MG63 (cell line): ENCODE data around the gene OPA3. TPM values are rescaled to one million over a fixed set of nuclear protein-coding genes. Genes with fewer than 3 reads are reported as not detected.

ENCODE experiments used
- DNase-seq: peaks from one replicate; pipeline ENCODE4 v3.0.0-alpha.2; 2020
- H3K27me3 ChIP-seq: fragments of 250-450 bp; sonication (Bioruptor Pico); 2 replicates; pipeline ENCODE4 v1.5.1; 2020; ENCODE audit warnings: mild to moderate bottlenecking, moderate library complexity
- H3K36me3 ChIP-seq: fragments of 250-450 bp; sonication (Bioruptor Pico); 2 replicates; pipeline ENCODE4 v1.5.1; 2020; ENCODE audit warnings: mild to moderate bottlenecking, moderate library complexity
- H3K4me3 ChIP-seq: fragments of 250-450 bp; sonication (Bioruptor Pico); 2 replicates; pipeline ENCODE4 v1.5.1; 2020; ENCODE audit warnings: mild to moderate bottlenecking, moderate library complexity
- H3K9me3 ChIP-seq: fragments of 250-450 bp; sonication (Bioruptor Pico); 2 replicates; pipeline ENCODE4 v1.5.1; 2020; ENCODE audit warnings: mild to moderate bottlenecking, moderate library complexity
- total RNA-seq: library from RNA; depleted of rRNA; stranded (reverse); fragments of >200 nt; shearing (Covaris generic); gene quantifications from 2 replicates; pipeline ENCODE4 v1.2.3, GENCODE V29; 2014; ENCODE audit warnings: low replicate concordance

OPA3 gene
- total RNA-seq, 1 experiment from 2014 or later, result 21.2 TPM

- Histone ChIP-seq H3K36me3 (peaks cover 15% of the 10 kb centered on the region), H3K27me3 (no peaks in the 10 kb centered on the region), H3K4me3 (no peak overlapping the region), H3K9me3 (no peaks in the 10 kb centered on the region)
- DNase-seq, result peak; percentile 54
Measured at GRCh38 chr19:45505151-45505995, 79.2 kb downstream of the OPA3 start.

- no peaks in the 10 kb centered on the region for H3K27me3 ChIP-seq
- H3K9me3 ChIP-seq, result no peaks in the 10 kb centered on the region
- DNase-seq, result no peak
- H3K4me3 ChIP-seq, result no peak overlapping the region
- H3K36me3 ChIP-seq, result peaks cover 4% of the 10 kb centered on the region; the same call in 1 of the 2 replicates
Measured at GRCh38 chr19:45503909-45504308, 80.7 kb downstream of the OPA3 start.

GRCh38 chr19:45502111-45502510, 82.5 kb downstream of the OPA3 start:
- no peaks in the 10 kb centered on the region for H3K9me3 ChIP-seq
- H3K36me3 ChIP-seq, result no peaks in the 10 kb centered on the region
- DNase-seq, result no peak
- H3K4me3 ChIP-seq, result no peak overlapping the region
- H3K27me3 ChIP-seq, result no peaks in the 10 kb centered on the region

GRCh38 chr19:45501730-45502014, 82.9 kb downstream of the OPA3 start:
- Histone ChIP-seq H3K36me3 (no peaks in the 10 kb centered on the region), H3K27me3 (peaks cover under 1% of the 10 kb centered on the region), H3K4me3 (no peak overlapping the region), H3K9me3 (no peaks in the 10 kb centered on the region)
- DNase-seq, result no peak

- Histone ChIP-seq H3K36me3 (no peaks in the 10 kb centered on the region), H3K4me3 (no peak overlapping the region), H3K27me3 (peaks cover 6% of the 10 kb centered on the region), H3K9me3 (no peaks in the 10 kb centered on the region)
- no peak for DNase-seq
Measured at GRCh38 chr19:45500918-45501729, 83.5 kb downstream of the OPA3 start.

GRCh38 chr19:45499196-45500180, 85.1 kb downstream of the OPA3 start:
- no peaks in the 10 kb centered on the region for H3K9me3 ChIP-seq
- peaks cover 16% of the 10 kb centered on the region for H3K27me3 ChIP-seq
- H3K36me3 ChIP-seq, result no peaks in the 10 kb centered on the region
- DNase-seq, result peak; percentile 28
- no peak overlapping the region for H3K4me3 ChIP-seq

GRCh38 chr19:45498411-45499195, 86.0 kb downstream of the OPA3 start, which contains the start of gene PPM1N:
Gene PPM1N, plus strand, starts transcription at chr19:45498443. Its CDS starts 30 bp downstream, at chr19:45498473.
- Histone ChIP-seq H3K4me3 (peak within 1 kb of the TSS; percentile 45), H3K9me3 (no peaks in the 10 kb centered on the region), H3K36me3 (no peaks in the 10 kb centered on the region), H3K27me3 (peaks cover 16% of the 10 kb centered on the region)
- no peak for DNase-seq

- Histone ChIP-seq H3K27me3 (peaks cover 16% of the 10 kb centered on the region), H3K4me3 (no peak overlapping the region)
Measured at GRCh38 chr19:45497791-45498190, 86.8 kb downstream of the OPA3 start.

GRCh38 chr19:45496349-45496953, 88.2 kb downstream of the OPA3 start:
- H3K36me3 ChIP-seq, result no peaks in the 10 kb centered on the region
- DNase-seq, result peak; percentile 32
- peak overlapping the region; percentile 59 for H3K4me3 ChIP-seq
- no peaks in the 10 kb centered on the region for H3K9me3 ChIP-seq
- H3K27me3 ChIP-seq, result peaks cover 16% of the 10 kb centered on the region

More at GRCh38 chr19:45497791-45498190, 86.8 kb downstream of the OPA3 start:
- DNase-seq, result no peak
- H3K36me3 ChIP-seq, result no peaks in the 10 kb centered on the region
- no peaks in the 10 kb centered on the region for H3K9me3 ChIP-seq

- H3K36me3 ChIP-seq, result no peaks in the 10 kb centered on the region
- no peak for DNase-seq
- no peaks in the 10 kb centered on the region for H3K9me3 ChIP-seq
- H3K4me3 ChIP-seq, result no peak overlapping the region
- H3K27me3 ChIP-seq, result peaks cover 16% of the 10 kb centered on the region
Measured at GRCh38 chr19:45495178-45495577, 89.4 kb downstream of the OPA3 start.

- no peak for DNase-seq
- no peaks in the 10 kb centered on the region for H3K9me3 ChIP-seq
- H3K4me3 ChIP-seq, result no peak overlapping the region
- peaks cover 16% of the 10 kb centered on the region for H3K27me3 ChIP-seq
- no peaks in the 10 kb centered on the region for H3K36me3 ChIP-seq
Measured at GRCh38 chr19:45494261-45494916, 90.2 kb downstream of the OPA3 start.

GRCh38 chr19:45492627-45493470, 91.8 kb downstream of the OPA3 start:
- no peaks in the 10 kb centered on the region for H3K36me3 ChIP-seq
- no peaks in the 10 kb centered on the region for H3K9me3 ChIP-seq
- no peak overlapping the region for H3K4me3 ChIP-seq
- DNase-seq, result no peak
- H3K27me3 ChIP-seq, result peaks cover 16% of the 10 kb centered on the region

- no peak for DNase-seq
- Histone ChIP-seq H3K4me3 (no peak overlapping the region), H3K27me3 (peaks cover 16% of the 10 kb centered on the region), H3K36me3 (no peaks in the 10 kb centered on the region), H3K9me3 (no peaks in the 10 kb centered on the region)
Measured at GRCh38 chr19:45492137-45492626, 92.4 kb downstream of the OPA3 start.

GRCh38 chr19:45489216-45489855, 95.3 kb downstream of the OPA3 start:
- no peaks in the 10 kb centered on the region; the same call in 1 of the 2 replicates for H3K27me3 ChIP-seq
- no peaks in the 10 kb centered on the region for H3K9me3 ChIP-seq
- no peak for DNase-seq
- H3K4me3 ChIP-seq, result no peak overlapping the region
- H3K36me3 ChIP-seq, result no peaks in the 10 kb centered on the region
